HG02571 (cell line): ENCODE results near the gene GLB1L2.

Experiments used
- ATAC-seq: cut with Tn5 transposase; IDR thresholded peaks from one replicate; pipeline ENCODE4 v1.9.1; 2021; ENCODE audit warnings: mild to moderate bottlenecking, moderate library complexity; ENCODE audit not compliant: unreplicated experiment

GLB1L2 gene

DNA sequence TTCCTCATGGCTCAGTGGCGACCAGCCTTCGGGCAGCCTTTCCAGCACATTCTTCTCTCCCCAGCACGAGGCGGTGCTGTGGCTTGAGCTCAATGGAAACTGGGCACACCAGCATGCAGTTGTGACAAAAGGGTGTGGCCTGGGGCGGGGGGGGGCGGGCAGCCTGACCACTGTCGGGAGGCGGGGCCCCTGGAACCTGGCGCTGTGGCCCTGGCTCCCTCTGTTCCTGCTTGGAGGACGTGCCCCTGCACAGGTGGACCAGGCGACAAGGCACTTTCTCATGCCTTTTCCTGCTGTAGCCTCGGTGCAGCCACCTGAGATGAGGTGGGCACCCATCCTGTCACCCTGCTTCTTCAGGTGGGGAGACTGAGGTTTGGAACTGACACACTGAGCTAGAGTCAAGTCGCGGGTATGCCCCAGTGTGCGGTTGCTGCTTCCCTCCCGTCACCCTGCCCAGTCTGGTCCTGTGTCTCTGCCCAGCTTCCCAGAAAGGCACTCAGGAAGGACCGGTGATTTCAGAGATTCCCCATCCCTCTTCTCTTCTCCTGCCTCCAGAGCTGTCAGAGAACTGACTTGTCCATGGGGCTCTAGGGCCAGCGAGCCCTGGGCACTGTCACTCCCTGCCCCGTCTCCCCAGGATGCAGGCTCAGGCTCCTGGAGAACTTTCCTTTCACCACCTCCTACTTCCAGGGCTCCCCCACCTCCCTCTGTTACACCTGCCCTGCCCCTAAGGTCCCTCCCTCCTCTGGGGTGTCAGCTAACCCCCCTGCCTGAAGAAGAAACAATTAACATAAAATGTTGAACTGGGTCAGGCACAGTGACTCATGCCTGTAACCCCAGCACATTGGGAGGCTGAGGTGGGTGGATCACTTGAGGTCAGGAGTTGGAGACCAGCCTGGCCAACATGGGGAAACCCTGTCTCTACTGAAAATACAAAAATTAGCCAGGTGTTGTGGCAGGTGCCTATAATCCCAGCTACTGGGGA is 70.3 kb downstream of the GLB1L2 start:
- no peak for ATAC-seq

DNA sequence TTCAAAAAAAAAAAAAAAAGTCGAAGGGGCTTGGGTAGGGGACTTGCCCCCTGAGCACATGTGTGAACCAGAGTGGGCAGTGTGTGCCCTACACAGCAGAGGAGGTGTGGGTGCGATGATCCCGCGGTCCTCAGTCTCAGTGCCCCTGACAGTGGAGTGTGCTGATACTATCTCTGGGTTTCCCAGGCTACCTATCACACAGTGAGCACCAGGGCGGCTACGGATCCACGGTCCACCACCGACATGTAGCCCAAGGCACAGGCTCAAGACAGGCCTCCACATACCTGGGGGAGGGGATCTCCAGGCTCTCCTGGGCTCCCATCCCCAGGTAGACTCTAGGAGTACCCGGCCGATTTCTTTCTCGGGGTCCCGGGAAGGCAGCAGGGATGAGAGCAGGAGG is 71.1 kb downstream of the GLB1L2 start:
- ATAC-seq, result no peak

DNA sequence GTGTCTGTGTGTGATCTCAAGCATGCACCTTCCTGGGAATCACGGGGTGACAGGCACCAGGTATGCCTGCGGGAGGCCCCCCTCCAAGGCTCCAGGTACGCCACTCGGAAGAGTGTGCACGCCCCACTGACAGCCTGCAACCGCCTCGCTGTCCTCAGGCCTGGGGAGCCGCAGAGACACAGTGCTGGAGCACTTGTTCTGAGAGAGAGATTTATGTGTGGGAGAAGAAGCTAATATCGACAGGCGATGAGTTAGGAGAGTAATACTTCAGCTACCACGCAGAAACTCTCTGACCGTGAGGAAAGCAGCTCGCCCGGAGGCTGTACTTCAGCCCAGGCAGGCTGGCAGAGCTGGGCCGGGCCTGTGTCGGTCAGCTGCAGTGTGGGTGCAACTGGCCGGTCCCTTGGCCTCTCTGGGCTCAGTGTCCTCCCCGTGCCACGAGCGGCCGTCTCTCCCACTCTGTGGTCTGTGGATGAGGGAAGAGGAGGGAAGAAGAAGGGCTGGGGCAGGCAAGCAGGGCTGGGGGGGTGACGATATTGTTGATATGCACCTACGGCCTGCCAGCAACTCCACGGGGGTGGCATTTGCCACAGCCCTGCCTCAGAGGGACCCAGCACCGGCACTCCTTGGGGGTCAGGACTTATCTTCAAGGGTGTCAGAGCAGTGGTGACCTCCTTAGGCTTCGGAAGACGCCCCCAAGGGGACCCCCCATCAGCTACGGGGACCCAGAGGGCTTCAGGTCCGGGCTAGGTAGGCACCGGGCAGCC is 73.0 kb downstream of the GLB1L2 start:
- ATAC-seq, result no peak

DNA sequence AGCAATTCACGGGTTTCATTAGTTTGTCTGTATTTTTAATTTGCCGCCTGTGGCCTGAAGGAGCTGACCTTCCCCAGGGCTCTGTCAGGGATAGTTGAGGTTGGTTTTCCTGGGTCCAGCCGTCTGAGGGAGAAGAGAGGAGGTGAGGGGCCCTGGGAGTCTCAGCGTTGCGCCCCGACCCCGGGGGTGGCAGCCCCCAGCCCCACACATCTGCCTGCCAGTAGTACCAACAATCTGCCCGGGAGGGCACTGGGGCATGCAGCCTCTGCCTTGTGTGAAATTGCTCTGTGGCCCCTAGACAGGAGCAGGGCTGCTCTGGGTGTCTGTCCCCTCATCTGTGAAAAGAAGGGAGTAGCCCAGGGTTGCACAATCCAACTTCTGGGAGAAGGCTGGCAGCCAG is 73.6 kb downstream of the GLB1L2 start:
- ATAC-seq, result no peak

DNA sequence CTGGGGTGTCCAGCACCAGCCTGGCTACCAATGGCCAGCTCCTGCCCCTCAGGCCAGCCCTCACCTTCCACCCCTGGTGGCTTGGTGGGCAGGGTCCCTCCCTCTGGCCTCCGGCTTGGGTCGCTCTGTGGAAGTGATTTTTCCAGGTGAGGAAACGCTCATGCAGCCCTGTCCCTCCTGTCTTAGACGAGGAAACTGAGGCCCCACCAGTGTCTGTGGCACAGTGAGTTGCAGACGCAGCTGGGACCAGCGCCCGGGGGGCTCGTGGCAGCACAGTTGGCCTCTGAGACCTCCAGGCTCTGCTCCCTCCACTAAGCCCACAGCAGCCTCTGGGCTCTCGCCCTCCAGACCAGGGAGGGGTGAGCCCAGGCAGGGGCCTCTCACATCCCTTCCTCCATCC is 74.1 kb downstream of the GLB1L2 start:
- ATAC-seq, result no peak

DNA sequence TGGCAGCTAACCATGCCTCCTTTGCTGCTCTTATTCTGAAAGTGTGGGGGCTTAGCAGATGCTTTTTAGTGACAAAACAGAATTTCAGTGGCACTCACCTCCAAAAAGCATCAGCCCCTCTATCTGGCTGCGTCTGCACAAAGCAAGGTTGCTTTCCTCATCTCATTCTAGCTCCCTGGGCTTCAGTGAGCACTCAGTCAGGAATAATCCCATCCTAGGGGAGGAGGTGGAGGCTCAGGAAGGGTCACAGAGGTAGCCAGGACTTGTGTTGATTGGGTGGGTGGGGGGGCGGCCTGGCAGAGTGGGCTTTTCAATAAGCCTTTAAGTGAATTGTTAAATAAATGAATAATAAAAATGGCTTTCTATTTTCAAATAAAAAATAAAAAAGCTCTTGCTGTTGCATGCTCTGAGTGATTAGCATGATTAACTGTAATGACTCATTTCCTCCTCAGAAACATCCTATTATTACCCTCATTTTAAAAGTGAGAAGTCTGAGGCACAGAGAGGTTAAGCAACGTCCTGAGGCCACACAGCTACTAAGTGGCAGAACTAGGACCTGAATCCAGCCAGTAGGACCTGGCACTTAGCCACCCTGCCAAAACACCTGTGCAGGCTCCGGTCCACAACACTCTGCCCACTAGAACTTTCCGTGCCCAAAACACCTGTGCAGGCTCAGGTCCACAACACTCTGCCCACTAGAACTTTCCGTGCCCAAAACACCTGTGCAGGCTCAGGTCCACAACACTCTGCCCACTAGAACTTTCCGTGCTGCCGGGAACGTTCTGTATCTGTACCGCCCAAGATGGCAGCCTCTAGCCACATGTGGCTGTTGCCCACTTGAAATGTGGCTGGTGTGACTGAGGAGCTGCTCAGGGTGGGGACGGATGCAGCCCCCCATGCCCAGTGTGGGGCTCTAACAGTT is 74.7 kb downstream of the GLB1L2 start:
- ATAC-seq, result no peak

DNA sequence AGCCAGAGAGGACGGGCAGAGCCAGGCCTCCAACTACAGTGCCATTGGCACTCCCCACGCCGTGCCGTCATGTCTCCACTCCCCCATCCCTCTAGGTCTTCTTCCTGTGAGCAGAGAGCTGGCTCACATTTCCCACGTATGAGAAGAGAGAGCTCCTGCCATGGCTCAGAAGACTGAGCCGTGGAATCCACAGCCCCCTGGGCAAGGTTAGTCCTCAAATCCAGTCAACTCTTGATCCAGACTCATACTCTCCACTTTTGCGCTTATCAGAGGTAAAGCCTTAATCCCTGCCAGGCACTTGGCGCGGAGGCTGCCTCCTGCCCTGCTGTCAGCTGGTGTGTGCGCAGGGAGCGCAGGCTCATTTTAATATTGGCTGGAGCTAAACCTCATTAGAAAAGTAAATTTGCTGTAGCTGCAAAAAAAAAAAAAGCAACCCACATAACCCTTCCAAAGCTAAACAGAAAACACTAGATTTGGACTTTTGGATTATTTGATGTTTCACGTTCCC is 75.6 kb downstream of the GLB1L2 start:
- ATAC-seq, result no peak

DNA sequence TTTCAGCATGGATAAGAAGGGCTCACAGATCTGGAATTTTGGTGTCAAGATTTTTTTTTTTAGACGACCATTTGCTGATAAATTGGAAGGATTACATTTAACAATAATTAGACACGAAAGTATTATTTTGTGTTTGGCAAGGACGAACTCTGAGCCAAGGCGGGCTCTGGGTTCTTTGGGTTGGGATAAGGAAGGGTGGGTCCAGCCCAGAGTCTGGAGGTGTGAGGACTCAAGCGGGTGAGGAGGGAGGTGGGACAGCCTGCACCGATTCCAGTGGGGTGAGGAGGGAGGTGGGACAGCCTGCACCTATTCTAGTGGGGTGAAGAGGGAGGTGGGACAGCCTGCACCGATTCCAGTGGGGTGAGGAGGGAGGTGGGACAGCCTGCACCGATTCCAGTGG is 76.1 kb downstream of the GLB1L2 start:
- no peak for ATAC-seq

DNA sequence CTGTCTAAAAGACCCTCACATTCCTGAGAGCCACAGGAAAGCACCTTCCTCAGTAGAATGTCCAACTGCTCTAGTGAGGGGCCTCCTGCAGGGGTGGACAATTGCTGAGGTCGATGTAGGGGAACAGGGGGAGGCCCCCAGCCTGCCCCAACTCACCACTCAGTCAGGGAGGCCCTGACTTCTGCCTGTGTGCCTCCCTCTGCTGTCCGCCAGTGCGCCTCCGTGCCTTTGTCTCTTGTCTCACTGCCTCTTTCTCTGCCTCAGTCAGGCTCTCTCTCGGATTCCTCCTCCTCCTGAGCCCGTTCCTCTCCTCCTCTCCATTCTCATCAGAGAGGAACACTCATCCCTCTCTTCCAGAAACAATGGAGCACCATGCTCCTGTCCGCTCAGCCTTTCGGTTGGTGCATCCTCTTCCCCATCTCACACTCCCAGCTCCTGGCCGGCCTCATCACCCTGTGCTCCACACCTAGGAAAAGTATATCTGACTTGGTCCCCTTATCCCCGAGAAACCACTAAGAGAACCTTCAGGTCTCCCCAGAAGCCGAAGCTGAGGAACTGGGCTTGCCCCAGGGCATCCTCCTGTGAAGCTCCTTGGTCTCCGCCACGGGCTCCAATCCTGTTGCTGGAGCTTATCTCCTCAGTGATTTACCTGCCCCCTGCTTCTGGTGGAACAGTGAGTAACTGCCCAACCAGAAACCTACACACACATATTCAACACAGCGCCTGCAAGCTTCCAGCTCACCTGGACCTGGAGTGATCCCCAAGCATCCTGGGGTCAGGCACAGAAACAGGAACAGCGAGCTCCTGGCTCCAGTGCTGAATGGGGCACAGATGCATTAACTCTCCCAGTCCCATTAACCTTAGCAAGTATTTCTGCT is 78.0 kb downstream of the GLB1L2 start:
- ATAC-seq, result no peak

DNA sequence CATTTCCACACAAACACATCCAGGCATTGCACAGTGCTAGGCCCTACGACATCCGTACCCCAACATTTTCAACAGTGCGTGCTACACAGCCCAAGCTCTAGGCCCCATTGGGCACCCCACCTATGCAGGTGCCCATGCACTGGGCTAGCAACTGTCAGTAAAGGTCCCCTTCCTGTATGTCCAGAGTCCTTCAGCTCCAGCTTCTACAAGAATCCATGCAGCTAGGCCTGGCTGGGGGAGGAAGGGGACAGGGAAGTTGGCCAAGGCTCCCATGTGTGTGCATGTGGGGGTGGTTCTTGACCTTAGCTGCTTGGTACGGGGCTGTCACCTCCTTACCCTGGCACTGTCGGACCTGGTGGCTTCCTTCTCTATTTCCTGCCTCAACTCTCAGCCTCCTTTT is 79.0 kb downstream of the GLB1L2 start:
- ATAC-seq, result no peak

DNA sequence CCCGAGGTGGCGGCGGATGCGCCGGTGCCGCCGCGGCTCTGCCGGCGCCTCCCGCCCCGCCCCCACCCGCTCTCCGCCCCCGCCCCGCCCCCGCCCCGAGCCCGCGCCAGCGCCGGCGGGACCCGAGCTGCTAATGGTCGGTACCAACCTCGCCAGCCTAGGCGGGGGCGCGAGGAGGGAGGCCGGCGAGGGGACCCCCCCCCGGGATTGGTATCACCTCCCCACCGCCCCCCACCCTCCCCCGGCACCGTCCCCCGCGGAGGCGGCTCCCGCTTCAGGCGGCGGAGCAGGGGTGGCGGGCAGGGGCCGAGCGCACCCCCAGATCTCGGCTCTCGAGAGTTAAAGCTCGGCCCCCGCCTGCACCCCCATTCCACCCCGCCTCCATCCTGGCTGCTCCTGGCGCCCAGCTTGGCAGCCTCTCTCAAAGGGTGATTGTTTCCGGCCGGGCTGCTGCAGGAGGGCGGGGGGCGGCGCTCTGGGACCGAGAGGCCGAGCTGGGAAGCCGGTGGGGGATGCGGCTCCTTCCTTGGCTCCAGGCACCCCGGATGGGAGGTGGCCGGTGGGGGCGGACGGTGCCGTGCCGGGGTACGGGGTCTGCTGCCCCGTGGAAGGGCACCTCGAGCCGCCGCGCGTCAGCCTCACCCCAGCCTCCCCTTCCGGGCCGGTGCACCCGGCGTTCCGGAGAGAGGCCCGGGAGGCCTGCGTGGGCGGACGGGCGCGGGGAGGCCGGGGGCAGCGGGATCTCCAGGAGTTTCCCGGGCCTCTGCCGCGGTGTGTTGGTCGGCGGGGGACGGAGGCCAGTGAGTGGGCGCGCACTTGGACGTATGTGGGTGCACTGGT is 80.6 kb downstream of the GLB1L2 start, which contains the start of gene B3GAT1:
B3GAT1 (minus strand) TSS at position 40 of the 840 bp plus-strand sequence. CDS start 24,583 bp downstream, outside the sequence.
- ATAC-seq, result no peak

DNA sequence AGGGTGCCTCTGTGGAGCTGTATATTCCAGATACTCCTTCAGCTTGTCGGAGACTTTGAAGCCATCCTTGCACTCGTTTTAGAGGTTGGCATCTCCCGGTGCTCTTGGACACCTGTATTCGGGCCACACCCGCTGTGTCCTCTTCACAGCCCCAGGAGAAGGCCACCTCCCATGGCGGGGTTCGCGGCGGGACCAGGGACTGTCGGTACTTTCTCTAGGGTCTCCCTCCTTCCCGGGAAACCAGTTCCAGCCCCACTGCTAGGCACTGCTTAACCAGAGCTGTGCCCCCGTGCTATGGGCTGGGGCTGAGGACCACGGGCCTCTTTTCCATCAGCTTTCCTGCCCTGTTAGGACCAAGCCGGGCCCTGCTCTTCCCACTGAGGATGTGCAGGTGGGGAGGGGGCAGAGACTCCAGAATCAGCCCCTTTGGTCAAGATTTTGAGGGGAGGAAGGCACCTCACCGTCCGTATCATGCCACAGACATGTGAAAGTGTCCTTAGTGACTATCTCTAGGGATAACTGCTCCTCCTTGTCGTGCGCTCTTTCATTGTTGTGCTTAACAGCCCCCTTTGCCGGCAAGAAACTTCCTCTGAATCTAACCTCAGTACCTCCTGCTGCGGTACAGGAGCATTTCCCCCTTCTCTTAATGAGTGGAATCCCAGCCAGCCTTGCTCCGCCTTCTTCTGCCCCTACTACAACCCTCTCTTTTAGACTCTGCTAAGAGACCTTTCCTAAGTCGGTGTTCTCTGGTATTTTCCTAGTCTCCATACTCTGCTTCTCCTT is 81.4 kb downstream of the GLB1L2 start:
- no peak for ATAC-seq

DNA sequence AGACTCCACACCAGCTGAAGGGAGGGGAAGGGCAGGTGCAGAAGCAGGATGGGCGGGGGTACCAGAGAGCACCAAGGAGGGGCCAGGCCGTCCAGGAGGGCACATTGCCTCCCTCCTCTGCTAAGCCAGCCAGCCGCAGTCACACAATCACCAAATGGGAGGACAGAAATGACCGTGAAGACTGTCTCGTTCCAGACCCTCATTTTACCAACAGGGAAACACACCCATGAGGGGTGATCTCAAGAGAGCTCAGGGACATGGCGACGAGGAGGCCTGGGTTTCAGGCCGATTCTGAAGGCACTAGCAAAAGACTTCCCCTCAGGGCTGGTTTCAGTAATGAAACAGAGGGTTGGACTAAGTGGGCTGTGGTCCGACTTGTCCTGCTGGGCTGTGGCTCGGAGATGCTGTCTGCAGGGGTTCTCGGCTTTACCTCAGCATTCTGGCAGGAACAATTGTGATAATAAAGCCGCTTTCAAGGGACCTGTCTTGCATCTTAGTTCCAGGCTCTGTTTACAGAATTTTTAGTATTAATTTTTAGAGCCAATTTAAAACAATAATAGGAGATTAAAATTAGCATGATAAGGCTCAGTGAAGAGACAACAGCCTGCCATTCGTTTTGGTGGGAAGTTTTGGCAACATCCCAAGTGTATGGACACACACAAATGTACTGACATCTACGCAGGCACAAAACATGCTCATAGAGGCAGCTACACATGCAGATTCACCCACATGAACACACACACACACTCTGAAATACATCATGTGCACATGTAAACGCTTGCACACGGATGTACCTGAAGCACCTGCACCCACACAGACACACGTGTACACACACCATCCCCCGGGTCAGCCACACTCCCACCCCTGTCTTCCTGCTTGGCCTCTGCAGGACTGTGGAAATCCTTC is 82.3 kb downstream of the GLB1L2 start:
- ATAC-seq, result no peak

DNA sequence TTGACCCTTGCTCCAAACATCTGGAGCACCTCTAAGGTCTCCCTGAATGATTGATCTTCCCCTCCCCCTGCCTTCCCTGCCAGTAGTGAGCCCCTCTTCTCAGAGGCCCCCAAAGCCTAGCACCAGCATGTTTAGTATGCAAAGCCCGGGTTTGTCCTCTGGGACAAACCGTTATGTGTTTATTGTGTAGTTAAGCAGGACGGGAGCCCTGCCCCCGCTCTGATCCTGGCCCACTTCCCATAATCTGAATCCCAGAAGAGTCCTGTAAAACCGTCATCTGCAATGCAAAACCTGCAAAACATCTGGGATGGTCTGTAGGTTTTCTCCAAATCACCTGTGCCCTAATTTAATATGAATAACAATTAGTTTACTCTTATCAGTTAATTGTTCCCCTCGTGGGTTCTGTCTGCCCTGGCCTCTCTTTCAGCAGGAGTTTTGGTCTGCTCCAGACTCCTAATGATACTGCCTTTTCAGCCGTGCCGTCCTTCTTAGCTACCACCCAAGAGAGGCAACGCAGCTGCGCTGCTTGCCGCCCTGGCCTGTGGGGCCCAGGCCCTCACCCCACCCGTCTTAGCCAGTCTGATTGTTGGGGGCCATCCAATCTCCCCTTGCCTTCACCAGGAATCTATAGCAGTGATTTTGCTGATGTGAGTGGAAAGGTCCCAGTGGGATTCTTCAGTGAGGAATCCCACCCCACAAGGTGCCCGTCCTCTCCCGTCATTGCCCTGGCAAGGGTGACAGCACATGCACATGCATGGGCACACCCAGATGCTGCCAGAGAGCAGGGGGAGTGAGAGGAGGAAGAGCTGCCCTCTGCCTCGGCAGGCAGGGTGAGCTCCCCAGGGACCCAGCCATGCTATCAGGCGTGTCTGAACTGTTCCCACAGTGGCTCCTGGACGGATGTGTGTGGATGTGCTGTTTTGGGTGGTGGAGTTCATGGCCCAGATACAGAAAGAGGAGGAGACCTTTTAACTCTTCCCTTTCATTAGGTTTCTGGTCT is 83.3 kb downstream of the GLB1L2 start:
- no peak for ATAC-seq

DNA sequence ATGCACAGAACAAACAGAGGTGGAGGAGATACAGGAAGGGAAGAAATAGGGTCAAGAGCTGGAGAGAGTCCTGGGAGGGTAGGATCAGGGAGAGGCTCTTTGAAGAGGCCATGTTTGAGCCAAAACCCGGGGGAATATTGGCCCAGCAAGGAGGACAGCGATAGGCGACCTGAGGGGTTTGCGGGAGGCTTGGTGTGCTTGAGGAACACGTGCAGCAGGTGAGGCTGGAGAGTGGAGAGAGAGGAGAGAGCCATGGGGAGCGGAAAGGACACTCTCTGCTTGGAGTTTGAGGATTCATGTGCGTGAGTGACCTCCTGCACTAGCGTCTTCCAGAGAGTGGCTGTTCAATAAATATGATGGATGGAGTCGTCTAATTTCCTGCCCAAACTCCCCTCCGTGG is 84.9 kb downstream of the GLB1L2 start:
- ATAC-seq, result no peak
